Measurements from ENCODE around the gene UBA3. TPM values are rescaled to one million over a fixed set of nuclear protein-coding genes. Genes with fewer than 3 reads are reported as not detected.

The UBA3 gene
- polyA plus RNA-seq, 3 donors: 77.1 to 88.5 (median 81.7) TPM

- H3K36me3 ChIP-seq (replicated peaks in 1 of 2; ENCODE audit: control insufficient read depth in 1 of 2, insufficient read depth in 2 of 2, low read length in 2 of 2): peaks cover 11 to 34% of the 10 kb centered on the region in 2 donors
- Mint-ChIP-seq H3K4me3 (peak overlapping the region; percentile 85 to 88), H3K36me3 (peaks cover 23 to 33% of the 10 kb centered on the region in 2 donors), H3K4me1 (peaks cover 12% of the 10 kb centered on the region), H3K27me3 (ENCODE audit: low read depth in 3 of 3) (peaks cover 2 to 4% (median 2%) of the 10 kb centered on the region in 3 donors), H3K27ac (no peak overlapping the region), H3K9me3 (no peaks in the 10 kb centered on the region)
- DNase-seq: no peak
- no peak overlapping the region for H3K27ac ChIP-seq (ENCODE audit: low read depth in 1 of 2, low read length in 2 of 2)
- intact Hi-C loops (cut with micrococcal nuclease): no loop called here
- peak overlapping the region; percentile 95 for H2AFZ ChIP-seq (ENCODE audit: insufficient read depth, low read depth, low read length, poor library complexity, severe bottlenecking)
- no peaks in the 10 kb centered on the region for H3K9me3 ChIP-seq (replicated peaks in 1 of 2; ENCODE audit: control insufficient read depth in 1 of 2, insufficient read depth in 1 of 2, low read length in 2 of 2)
- H3K27me3 ChIP-seq (ENCODE audit: control insufficient read depth in 2 of 2, insufficient read depth in 2 of 2, low read length in 2 of 2): no peaks in the 10 kb centered on the region
- no peaks in the 10 kb centered on the region for H4K20me1 ChIP-seq (ENCODE audit: insufficient read depth, low read length)
- no CpG with 5 or more reads among the region's 11 CpGs for WGBS (ENCODE audit: insufficient coverage)
- H3K9ac ChIP-seq (ENCODE audit: insufficient read depth, low read length, poor library complexity, severe bottlenecking): peak overlapping the region; percentile 75
- H3K79me2 ChIP-seq (ENCODE audit: insufficient read depth, low read length): no peaks in the 10 kb centered on the region
- peak overlapping the region; percentile 85 for H3K4me2 ChIP-seq (replicated peaks; ENCODE audit: extremely low read depth, low read length, poor library complexity, severe bottlenecking)
- TF ChIP-seq CTCF (IDR thresholded peaks at IDR 0.05): no peak
- H3K4me1 ChIP-seq (ENCODE audit: control insufficient read depth in 1 of 2, insufficient read depth in 2 of 2, low read length in 2 of 2): peaks cover 9 to 14% of the 10 kb centered on the region in 2 donors
- H3K4me3 ChIP-seq (replicated peaks in 1 of 3; ENCODE audit: low read depth in 2 of 3, low read length in 3 of 3): peak overlapping the region; percentile 65 to 87 (median 85)
These were observed 66.1 kb downstream of the UBA3 start for GRCh38 chr3:69014022-69014580.

- Mint-ChIP-seq H3K4me1 (peaks cover 12% of the 10 kb centered on the region), H3K27me3 (ENCODE audit: low read depth in 3 of 3) (peaks cover 2 to 4% (median 2%) of the 10 kb centered on the region in 3 donors), H3K9me3 (no peaks in the 10 kb centered on the region), H3K4me3 (peak within 1 kb of the TSS; percentile 87 to 96), H3K27ac (peak within 1 kb of the TSS in 5 of 7 donors; percentile 57 to 77 (median 65)), H3K36me3 (peaks cover 21 to 34% of the 10 kb centered on the region in 2 donors)
- Histone ChIP-seq H4K20me1 (ENCODE audit: insufficient read depth, low read length) (no peaks in the 10 kb centered on the region), H3K36me3 (replicated peaks in 1 of 2; ENCODE audit: control insufficient read depth in 1 of 2, insufficient read depth in 2 of 2, low read length in 2 of 2) (peaks cover 5 to 34% of the 10 kb centered on the region in 2 donors), H2AFZ (ENCODE audit: insufficient read depth, low read depth, low read length, poor library complexity, severe bottlenecking) (peak within 1 kb of the TSS; percentile 95), H3K79me2 (ENCODE audit: insufficient read depth, low read length) (no peaks in the 10 kb centered on the region), H3K4me3 (replicated peaks in 1 of 3; ENCODE audit: low read depth in 2 of 3, low read length in 3 of 3) (peak within 1 kb of the TSS; percentile 65 to 87 (median 85)), H3K4me1 (ENCODE audit: control insufficient read depth in 1 of 2, insufficient read depth in 2 of 2, low read length in 2 of 2) (peaks cover 9 to 14% of the 10 kb centered on the region in 2 donors), H3K9me3 (replicated peaks in 1 of 2; ENCODE audit: control insufficient read depth in 1 of 2, insufficient read depth in 1 of 2, low read length in 2 of 2) (no peaks in the 10 kb centered on the region), H3K4me2 (replicated peaks; ENCODE audit: extremely low read depth, low read length, poor library complexity, severe bottlenecking) (peak within 1 kb of the TSS; percentile 85), H3K27ac (ENCODE audit: low read depth in 1 of 2, low read length in 2 of 2) (no peak within 1 kb of the TSS), H3K27me3 (ENCODE audit: control insufficient read depth in 2 of 2, insufficient read depth in 2 of 2, low read length in 2 of 2) (no peaks in the 10 kb centered on the region), H3K9ac (ENCODE audit: insufficient read depth, low read length, poor library complexity, severe bottlenecking) (peak within 1 kb of the TSS; percentile 75)
- WGBS (ENCODE audit: insufficient coverage): under 1% methylated on average over 92 of the region's 96 CpGs
- intact Hi-C loops (cut with micrococcal nuclease): no loop called here
- peak; percentile 43 to 68 (median 66) for DNase-seq
- peak; percentile 73 for TF ChIP-seq CTCF (IDR thresholded peaks at IDR 0.05)
These were observed 66.7 kb downstream of the UBA3 start, which contains the start of gene EOGT for GRCh38 chr3:69013253-69014021. TSS of gene EOGT (minus strand) at chr3:69013684. CDS start at chr3:69009846, 3,838 bp downstream.
